ENCODE data around the gene DPP8.
"Not testable (repeated sequence)": the region's sequence is repeated elsewhere in the genome, so short reads cannot be mapped to it uniquely, and the experiment has no call there.

DPP8 gene

GRCh38 chr15:65553691-65554090 lies 36.2 kb upstream of the DPP8 start:
- CTCF ChIA-PET = interaction anchor here (0.6 to 1.2 kb wide), 3 partner anchors 41 to 452 kb away, joined by 3 read pairs; no protein-coding TSS in a partner anchor
- no peak for DNase-seq (ENCODE audit: extremely low spot score)
- POLR2A ChIA-PET = no interaction called here
- TF ChIP-seq CTCF (IDR thresholded peaks at IDR 0.05; ENCODE audit: control extremely low read depth, extremely low read depth, low read depth, missing control alignments) = no peak

GRCh38 chr15:65552851-65553250 lies 35.4 kb upstream of the DPP8 start:
- DNase-seq (ENCODE audit: extremely low spot score); POLR2A ChIA-PET: not testable (repeated sequence)
- CTCF ChIA-PET = interaction anchor here (0.7 kb wide), 1 partner anchor 452 kb away, joined by 3 read pairs; no protein-coding TSS in a partner anchor

- CTCF ChIA-PET = no interaction called here
- TF ChIP-seq CTCF (IDR thresholded peaks at IDR 0.05; ENCODE audit: control extremely low read depth, extremely low read depth, low read depth, missing control alignments) = no peak
- POLR2A ChIA-PET = no interaction called here
These were observed 33.7 kb upstream of the DPP8 start for GRCh38 chr15:65551183-65551582.

GRCh38 chr15:65550681-65551098 lies 33.2 kb upstream of the DPP8 start:
- no peak for DNase-seq (ENCODE audit: extremely low spot score)
- ChIA-PET CTCF (interaction anchor here (1.5 to 2.7 kb wide), 3 partner anchors 11 to 319 kb away, joined by 3 to 12 read pairs (median 5); partner anchors contain the start of gene RAB11A), POLR2A (no interaction called here)
- no peak for TF ChIP-seq CTCF (IDR thresholded peaks at IDR 0.05; ENCODE audit: control extremely low read depth, extremely low read depth, low read depth, missing control alignments)

More at GRCh38 chr15:65551183-65551582, 33.7 kb upstream of the DPP8 start:
- DNase-seq (ENCODE audit: extremely low spot score) = no peak

- DNase-seq (ENCODE audit: extremely low spot score) = not testable (repeated sequence)
- ChIA-PET POLR2A (interaction anchor here (0.7 kb wide), 1 partner anchor 10 kb away, joined by 6 read pairs; no protein-coding TSS in a partner anchor), CTCF (interaction anchor here (0.8 to 2.7 kb wide), 7 partner anchors 9 to 320 kb away, joined by 3 to 12 read pairs (median 4); partner anchors contain the start of gene RAB11A)
These were observed 31.8 kb upstream of the DPP8 start for GRCh38 chr15:65549288-65549687.

- CTCF ChIA-PET = no interaction called here
These were observed 30.4 kb upstream of the DPP8 start for GRCh38 chr15:65547841-65548240.

GRCh38 chr15:65541231-65541820 lies 23.8 kb upstream of the DPP8 start:
- TF ChIP-seq CTCF (IDR thresholded peaks at IDR 0.05; ENCODE audit: control extremely low read depth, extremely low read depth, low read depth, missing control alignments) = no peak
- DNase-seq (ENCODE audit: extremely low spot score) = no peak
- ChIA-PET POLR2A (interaction anchor here (0.7 kb wide), 1 partner anchor 37 kb away, joined by 3 read pairs; no protein-coding TSS in a partner anchor), CTCF (interaction anchor here (1.1 kb wide), 1 partner anchor 25 kb away, joined by 3 read pairs; no protein-coding TSS in a partner anchor)

More at GRCh38 chr15:65547841-65548240, 30.4 kb upstream of the DPP8 start:
- DNase-seq (ENCODE audit: extremely low spot score) = no peak
- TF ChIP-seq CTCF (IDR thresholded peaks at IDR 0.05; ENCODE audit: control extremely low read depth, extremely low read depth, low read depth, missing control alignments) = no peak
- POLR2A ChIA-PET = no interaction called here

Measured in GM10248 (cell line).